SW480 (cell line): ENCODE results near the gene ZNF445.
"Not testable (repeated sequence)": the region's sequence is repeated elsewhere in the genome, so short reads cannot be mapped to it uniquely, and the experiment has no call there.

Source experiments
- DNase-seq: peaks from one replicate; pipeline ENCODE4 v3.0.0-alpha.2; 2016; ENCODE audit warnings: low spot score

ZNF445 gene

DNA sequence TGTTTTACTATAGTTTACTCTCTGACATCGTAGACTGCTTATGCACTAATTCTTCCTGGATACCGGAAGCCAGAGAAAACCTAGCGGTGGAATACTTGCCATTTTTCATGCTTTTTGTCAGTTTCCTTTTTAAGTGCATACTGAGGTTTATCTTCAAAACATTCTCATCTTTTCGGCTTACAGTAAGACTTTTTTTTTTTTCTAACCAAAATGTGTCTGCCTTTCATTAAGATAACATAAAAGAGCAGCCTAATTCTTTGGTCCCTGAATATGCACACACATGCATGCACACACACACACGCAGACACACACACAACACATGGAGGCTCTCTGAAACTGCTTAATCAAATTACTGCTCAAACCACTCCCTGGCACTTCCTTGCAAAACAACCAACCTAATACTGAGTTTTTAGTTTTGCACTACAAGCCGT lies 1.3 kb downstream of the ZNF445 start:
- no peak for DNase-seq

DNA sequence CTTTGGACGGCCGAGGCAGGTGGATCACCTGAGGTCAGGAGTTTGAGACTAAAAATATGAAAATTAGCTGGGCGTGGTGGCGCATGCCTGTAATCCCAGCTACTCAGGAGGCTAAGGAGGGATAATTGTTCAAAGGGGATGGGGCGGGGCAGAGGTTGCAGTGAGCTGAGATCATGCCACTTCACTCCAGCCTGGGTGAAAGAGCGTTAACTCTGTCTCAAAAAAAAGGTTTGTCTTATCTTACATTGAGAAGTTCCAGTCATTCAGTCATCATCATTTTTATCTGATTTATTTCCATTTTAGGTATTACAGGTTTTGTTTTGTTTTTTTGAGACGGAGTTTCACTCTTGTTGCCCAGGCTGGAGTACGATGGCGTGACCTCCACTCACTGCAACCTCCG lies 2.6 kb downstream of the ZNF445 start:
- DNase-seq, result not testable (repeated sequence)

DNA sequence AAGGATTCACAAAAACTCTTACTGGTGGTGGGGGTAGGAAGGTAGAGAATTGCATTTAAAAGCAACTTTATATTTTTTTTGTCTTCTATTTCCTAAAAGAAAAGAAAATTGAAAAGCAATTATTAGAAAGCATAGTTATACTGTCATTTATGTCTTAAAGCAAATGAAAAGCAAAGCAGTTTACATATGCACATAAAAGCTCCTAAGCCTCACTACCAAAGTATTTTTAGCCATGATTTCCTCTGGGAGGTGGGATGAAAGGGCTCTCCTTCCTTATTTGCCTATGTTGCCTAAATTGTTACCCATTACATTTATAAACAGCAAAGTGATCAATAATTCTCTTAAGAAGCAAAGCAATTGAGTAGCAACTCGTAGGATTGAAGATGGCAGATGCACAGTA lies 7.0 kb downstream of the ZNF445 start:
- DNase-seq, result no peak

DNA sequence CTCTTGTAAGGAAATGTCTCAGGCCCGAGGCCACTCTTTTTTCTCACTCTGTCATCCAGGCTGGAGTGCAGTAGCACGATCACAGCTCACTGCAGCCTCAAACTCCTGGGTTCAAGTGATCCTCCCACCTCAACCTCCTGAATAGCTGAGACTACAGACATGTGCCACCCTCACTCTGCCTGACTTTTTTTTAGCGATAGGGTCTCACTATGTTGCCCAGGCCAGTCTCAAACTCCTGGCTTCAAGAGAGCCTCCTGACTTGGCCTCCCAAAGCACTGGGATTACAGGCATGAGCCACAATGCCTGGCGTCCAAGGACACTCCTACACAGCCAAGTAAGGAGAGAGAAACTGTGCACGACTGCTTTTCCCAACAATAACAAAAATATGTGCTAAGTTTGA lies 7.6 kb downstream of the ZNF445 start:
- no peak for DNase-seq

DNA sequence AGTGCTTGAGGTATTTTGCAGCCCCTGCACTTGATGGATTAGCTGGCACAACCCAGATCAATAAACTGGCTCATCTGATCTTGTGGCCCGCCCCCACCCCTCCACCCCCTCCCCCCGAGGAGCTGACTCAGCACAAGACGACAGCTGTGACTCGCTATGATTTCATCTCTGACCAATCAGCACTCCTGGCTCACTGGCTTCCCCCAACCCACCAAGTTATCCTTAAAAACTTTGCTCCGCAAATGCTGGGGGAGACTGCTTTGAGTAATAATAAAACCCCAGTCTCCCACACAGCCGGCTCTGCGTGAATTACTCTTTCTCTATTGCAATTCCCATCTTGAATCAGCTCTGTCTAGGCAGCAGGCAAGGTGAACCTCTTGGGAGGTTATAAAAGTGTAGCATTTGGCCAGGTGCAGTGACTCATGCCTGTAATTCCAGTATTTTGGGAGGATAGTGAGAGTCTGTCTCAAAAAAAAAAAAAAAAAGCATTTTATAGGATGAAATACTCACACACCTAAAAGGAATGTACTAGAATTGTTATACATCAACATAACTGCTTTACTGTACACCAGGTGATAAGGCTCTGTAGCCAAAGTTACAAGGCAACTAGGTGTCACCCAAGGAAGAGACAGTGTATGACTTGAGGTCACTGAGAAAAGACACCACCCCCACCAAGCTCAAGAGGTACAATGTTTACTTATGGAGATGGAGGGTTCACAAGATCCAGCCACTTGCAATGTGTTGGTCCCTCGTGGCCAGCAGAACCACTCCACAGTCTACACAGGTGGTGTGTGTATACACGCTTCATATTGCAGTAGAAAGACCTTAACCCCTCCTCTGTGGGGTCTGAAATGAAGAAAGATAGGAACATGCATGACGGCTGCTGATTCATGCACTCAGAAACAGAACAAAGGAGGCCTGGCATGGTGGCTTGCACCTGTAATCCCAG lies 8.6 kb downstream of the ZNF445 start:
- no peak for DNase-seq

DNA sequence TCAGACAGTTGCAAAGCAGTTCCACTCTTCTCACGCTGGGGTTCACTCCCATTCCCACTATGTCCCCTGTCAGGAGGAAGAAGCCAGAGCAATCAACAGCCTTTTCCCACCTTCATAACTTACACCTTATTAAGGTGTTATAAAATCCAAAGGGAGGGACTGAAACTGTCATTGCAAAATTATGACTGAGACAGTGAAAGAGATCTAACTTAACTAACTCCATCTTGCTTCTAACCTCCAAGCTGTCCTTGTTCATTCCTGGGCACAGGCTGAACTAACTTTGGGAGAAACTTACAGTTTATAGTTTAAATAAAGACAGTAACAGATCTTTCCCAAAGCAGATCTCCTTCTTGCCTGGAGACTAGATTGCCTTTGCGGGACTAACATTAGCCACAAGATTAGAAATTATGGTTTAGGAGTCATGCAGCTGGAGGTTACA lies 9.4 kb downstream of the ZNF445 start:
- not testable (repeated sequence) for DNase-seq

DNA sequence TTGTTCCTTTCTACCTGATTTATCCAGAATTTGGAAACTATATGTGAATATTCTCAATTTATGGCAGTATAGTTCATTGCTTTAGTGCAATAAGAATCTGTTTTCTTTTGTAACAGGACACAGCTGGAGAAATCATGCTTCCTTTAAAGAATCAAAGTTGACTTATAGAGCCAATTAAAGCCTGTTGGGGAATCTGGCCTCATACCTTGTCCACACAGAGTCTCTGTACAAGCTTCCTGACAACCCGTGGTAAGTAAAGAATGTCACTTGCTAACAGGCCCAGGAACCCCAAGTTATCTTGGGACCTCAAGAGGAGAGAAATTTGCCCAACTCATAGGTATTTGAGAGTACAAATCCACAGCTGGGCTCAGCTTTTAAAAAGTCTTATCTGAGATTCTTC lies 10.2 kb downstream of the ZNF445 start:
- no peak for DNase-seq

DNA sequence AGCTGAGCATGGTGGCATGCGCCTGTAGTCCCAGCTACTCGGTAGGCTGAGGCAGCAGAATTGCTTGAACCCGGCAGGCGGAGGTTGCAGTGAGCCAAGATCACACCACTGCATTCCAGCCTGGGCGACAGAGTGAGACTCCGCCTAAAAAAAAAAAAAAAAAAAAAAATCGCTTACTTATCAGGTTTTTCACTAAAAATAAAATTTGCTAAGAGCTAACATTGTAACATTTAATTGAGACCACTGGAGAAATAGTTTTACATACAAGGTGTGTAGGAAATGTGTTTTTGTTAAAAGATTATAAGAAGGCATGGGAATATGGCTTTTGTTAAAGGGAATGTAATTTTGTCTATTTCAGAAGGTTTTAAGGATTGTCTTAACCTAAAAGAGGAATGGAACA lies 12.6 kb downstream of the ZNF445 start:
- DNase-seq, result not testable (repeated sequence)

DNA sequence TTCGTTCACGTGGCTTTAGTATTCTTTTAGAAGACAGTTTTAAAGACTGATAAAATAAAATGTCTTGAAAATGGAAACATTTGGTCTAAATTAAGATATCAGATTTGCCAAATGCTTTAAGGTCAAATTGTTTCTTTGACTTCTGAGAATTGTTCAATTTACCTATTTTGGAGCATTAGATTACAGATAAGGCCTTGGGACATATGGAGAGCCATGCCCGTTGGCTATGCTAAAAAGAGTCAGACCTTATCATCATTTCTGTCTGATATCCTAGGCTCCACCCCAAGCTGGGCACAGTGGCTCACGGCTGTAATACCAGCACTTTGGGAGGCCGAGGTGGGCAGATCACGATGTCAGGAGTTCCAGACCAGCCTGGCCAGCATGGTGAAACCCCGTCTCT lies 13.0 kb downstream of the ZNF445 start:
- DNase-seq, result no peak

DNA sequence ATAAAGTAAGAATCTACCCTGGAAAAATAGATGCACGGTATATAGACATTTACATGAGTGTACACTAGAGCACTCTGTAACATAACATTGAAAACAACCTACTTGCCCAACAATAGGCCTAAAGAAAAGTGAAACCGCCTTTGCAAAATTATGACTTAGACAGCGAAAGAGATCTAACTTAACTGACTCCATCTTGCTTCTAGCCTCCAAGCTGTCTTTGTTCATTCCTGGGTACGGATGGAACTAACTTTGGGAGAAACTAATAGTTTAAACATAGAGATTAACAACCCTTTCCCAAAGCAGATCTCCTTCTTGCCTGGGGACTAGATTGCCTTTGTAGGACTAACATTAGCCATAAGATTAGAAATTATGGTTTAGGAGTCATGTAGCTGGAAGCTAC lies 17.4 kb downstream of the ZNF445 start:
- not testable (repeated sequence) for DNase-seq

DNA sequence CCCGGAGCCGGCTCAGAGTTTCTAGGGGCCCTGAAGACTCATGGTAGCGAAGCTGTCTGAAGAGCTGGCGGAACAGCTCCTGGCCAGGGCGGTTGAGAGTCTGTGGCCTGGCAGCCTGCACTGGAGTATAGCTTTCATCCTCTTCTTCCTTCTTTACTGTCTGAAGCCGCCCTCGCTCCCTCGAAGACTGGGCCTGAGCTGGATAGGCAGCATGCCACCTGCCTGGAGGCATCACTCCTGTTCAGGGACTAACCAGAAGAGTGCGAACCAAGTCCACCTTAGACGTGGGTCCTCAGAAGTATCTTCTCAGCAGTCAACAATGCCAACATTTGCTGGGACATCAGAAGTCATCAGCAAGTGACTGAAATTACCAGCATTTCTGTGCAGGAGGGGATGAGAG lies 22.2 kb downstream of the ZNF445 start:
- DNase-seq, result no peak

DNA sequence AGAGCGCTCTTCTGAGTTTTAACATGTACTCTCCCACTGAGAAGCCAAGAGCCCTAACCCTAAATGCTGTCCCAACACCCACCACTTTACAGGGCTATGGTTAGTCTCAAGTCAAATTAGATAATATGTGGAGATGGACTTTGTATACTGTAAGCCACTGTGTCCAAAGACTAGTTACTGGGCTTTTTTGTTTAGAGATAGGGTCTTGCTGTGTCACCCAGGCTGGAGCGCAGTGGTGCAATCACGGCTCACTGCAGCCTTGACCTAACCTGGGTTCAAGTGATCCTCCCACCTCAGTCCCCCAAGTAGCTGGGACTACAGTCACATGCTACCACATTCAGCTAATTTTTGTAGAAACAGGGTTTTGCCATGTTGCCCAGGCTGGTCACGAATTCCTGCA lies 23.2 kb downstream of the ZNF445 start:
- no peak for DNase-seq

DNA sequence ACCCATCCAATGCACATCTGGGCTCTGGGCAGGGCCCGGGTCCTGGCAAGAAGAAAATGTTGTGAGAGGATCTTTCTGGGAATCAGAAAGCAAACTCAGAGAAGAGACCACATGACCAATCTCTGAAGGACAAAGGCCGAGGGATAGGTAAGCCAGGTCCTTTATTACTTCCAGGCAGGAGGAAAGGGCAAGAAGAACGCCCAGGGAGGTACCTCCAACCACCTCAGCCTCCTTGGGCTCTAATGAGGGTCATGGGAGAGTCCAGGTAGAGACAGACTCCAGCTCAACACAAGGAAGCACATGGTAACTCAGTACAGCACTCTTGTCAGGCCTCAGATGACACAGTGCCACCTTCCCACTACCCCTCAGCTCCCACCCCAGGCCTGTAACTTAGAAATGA lies 26.0 kb downstream of the ZNF445 start:
- DNase-seq, result no peak

DNA sequence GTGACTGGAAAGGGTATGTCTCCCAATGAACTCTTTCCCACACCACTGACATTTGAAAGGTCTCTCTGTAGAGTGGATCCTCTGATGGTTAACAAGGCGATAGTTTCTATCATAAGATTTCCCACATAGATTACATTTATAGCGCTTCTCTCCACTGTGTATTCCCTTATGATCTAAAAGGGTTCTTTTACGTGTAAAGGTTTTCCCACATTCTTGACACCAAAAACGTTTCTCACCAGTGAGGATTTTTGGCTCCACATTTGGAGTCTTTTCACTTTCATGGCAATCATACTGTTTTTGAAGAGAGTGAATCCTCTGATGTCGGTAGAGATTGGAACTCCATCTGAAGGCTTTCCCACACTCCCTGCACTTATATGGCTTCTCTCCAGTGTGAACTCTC lies 30.5 kb downstream of the ZNF445 start:
- no peak for DNase-seq

DNA sequence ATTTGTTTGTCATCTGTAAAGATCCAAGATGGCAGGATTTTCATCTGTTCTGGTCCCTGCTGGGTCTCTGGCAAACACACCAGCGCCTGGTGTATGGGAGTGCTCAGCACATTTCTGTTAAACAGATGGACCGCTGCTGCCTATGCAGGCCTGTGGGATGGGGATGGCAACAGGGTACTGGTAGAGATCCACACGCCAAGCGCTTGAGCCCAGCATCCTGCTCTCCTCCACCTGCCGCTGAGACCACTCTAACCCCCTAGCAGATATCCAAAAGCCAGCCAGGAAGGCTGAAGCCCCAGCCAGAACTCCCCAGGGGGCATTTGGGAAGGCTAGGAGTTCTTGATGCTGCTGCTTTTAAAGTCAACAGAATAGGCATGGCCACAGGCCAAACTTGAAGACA lies 31.7 kb downstream of the ZNF445 start:
- DNase-seq, result no peak

DNA sequence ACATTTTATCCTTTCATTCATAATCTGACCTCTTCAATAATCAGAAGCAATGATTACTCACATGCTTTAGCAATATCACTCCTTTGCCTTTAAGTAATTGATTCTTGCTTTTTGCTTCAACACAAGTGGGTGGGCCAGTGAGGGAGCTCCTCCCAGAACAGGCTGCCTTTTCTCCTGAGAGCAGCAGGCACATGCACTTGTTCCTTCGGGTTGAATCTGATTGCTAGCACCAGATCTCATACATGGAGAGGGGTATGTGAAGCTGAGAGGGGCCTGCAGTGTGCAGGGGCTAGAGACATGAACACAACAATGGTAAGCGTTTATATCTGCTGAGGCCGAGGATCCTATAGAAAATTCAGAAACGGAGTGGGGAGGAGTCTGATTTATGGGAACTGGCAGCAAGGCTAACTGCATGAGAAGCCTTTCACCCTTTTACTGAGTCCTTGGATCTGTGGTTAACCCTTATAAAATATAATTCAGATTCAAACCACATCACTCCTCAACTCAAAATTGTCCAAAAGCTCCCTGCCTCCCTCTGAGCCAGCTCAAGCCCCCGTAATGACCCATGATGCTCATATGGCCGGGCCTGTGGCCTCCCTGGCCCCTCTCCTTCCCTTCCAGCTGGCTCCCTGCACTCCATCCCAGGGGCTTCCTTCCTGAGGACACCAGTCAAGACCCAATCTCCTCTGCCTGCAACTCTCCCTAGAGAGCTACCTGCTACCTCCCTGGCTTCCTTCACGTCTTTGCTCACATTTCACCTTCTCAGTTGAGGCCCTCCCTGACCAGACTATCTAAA lies 32.4 kb downstream of the ZNF445 start:
- no peak for DNase-seq

DNA sequence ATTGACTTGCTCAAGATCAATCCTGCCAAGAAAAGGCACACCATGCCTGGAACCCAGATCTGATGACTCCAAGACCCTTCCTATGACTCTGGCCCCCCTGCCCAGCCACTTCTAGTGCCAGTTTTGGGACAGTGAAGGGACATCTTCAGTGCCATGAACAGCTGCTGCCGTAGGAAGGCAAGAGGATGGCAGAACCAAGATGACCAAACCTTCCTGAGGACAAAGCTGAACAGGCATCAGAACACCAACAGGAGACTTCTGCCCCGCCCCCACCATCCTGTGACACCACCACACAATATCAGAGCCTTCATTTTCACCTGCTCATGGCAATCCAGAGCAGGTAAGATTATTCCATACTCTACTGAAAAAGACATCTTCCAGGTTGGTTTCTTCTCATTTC lies 33.0 kb downstream of the ZNF445 start:
- DNase-seq, result no peak

DNA sequence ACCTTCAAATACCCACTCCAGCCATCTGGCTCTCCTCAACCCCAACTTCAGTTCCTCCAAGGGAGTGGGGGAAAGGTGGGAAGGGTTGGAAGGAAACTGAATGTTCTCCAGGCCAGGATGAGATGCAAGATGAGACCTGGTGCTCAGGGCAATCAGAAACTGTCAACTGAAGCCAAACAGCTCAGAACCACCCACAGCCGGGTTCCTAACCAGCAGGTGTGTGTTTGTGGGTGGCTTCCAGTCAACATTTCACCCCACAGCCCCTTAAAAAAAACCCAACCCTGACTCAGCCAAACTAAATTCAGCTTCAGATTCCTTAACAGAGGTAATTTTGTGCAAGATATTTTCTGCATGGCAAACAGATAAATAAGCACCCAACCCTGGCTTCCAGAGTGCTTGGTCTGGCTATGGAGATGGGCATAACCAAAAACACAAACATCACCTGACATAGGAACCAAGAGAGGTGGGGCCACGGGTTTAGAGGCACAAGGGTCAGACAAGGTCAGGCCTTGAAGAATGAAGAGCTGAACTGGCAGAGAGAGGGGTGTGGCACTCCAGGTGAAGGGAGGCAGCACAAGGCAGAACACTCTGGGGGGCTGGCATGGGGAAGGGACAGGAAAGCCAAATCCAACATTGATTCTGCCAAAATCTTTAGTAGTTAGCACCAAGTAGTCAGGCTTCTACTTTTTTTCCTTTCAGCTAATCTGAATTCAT lies 34.7 kb downstream of the ZNF445 start:
- DNase-seq, result no peak

DNA sequence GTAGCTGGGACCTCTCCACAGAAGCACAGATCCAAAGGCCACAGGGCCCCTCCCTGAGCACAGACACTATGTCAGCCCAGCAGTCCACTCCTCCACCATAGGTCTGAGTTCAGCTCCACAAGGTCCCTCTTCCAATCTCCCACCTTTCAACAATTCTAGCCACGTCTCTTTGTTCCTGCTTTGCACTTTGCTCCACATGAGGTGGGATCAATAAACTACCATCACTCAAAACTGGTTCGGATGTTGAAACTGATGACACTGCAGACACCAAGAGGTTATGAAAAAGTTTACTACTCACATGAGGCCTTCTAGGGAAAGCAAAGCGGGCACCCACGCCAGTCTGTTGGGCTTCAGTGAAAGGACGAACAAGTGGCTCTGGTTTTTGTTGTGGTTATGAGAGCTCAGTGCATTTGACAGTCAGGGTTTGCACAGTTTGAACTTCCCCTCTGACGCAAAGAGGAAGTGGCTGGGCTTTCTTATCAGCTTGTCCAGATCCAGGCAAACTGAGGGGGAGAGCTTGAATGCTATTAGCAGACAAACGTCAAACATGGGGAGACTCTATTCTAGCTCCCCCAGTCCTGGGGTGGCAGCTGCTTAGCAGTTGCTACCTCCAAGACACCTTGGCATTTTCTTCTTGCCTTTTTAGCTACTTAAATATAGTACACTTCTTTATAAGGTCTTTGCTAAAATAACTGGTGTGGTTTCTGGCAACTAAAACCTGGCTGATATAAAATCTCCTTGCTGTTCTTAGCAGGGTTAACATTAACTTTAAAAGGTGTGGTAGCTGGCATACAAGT lies 37.8 kb downstream of the ZNF445 start:
- DNase-seq, result no peak

DNA sequence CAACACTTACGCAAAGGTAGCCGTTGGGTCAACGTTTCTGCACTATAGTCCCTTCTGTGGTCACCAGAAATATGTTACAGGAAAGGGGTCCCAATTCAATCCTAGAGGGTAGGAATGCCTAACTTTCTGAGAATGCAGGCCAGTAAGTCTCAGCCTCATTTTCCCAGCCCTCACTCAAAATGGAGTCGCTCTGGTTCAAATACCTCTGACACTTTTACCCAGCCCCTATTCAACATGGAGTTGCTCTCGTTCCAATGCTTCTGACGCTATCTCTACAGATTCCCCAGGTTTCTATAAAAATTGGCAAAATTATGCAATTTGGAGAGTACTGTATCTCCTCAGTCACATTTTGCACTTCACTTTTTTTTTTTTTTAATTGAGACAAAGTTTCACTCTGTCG lies 39.7 kb downstream of the ZNF445 start:
- DNase-seq, result no peak

DNA sequence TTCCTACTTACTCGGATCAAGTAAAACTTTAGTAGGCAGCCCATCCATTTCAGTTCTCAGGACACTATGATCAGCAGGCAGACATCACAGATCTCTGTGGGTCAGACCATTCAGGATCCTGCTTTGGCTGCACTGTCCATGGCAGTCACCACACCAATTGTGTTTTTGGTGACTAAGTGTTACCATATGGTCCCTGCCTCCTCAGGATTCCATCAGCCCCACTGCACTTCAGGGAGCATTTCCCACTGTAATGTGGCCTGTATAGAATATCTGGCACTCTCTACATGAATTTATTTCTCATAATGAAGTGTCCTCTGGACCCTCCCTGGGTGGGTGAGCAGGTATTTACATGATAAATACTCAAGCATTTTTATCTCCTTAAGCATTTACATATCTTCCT lies 41.3 kb downstream of the ZNF445 start:
- no peak for DNase-seq
